GM18868 (cell line): ENCODE measurements around the gene RYR2.

Source experiments
- ATAC-seq: cut with Tn5 transposase; IDR thresholded peaks from one replicate; pipeline ENCODE4 v1.9.1; 2021; ENCODE audit warnings: mild to moderate bottlenecking, moderate library complexity; ENCODE audit not compliant: unreplicated experiment

RYR2 gene

DNA sequence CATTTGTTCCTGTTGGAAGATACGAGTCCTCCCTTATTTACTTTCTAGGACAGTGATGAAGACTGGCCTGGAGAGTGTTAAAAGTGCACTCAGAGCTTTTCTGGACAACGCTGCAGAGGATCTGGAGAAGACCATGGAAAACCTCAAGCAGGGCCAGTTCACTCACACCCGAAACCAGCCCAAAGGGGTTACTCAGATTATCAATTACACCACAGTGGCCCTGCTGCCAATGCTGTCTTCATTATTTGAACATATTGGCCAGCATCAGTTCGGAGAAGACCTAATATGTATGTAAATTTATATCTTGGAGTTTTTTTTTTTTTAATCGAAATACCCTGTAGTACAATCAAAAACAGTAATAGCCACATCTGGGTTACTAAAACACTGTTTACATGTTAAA, 658.2 kb downstream of the RYR2 start:
- no peak for ATAC-seq

GRCh38 chr1:237701534-237701933, 659.5 kb downstream of the RYR2 start:
- ATAC-seq, result no peak

GRCh38 chr1:237702161-237702560, 660.2 kb downstream of the RYR2 start:
- no peak for ATAC-seq

GRCh38 chr1:237705462-237705861, 663.5 kb downstream of the RYR2 start:
- ATAC-seq, result no peak

GRCh38 chr1:237709355-237709754, 667.4 kb downstream of the RYR2 start:
- ATAC-seq, result no peak

DNA sequence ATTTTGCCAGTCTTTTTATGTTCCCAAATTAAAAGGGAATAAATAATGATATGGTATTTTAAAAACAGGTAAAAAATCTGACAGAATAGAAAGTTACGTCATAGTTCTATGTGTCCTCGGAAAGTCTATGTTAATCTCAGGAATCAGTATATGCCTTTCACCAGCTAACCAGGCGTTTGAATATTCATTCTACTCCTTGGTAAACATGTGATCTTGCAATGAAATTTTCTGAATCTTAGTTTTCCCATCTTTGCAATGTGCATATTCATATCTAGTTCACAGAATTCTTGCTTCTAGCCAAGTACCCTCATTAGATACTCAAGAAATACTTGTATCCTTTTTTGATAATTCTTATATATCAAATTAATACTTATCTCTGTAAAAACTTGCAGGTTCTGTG, 669.3 kb downstream of the RYR2 start:
- ATAC-seq, result no peak

DNA sequence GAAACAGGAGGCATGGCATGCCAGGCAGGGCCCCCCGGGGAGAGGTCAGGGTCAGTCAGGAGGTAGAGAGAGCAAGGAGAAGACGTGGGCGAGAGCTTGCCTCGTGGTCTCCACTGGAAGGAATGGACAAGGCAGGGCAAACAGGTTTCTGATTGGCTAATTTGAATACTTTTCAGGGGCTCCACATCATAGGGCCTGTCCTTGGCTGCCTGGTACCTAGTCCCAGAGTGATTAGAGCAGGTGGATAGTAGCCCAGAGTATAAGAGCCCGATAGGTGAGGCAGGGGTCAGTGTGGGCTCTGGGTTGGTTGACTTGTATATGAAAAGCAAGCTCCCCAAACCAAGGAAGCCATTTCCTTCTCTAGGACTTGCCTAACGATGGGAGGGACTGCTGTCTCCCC, 670.1 kb downstream of the RYR2 start:
- no peak for ATAC-seq

- no peak for ATAC-seq
Measured at GRCh38 chr1:237712586-237713157, 670.7 kb downstream of the RYR2 start.

DNA sequence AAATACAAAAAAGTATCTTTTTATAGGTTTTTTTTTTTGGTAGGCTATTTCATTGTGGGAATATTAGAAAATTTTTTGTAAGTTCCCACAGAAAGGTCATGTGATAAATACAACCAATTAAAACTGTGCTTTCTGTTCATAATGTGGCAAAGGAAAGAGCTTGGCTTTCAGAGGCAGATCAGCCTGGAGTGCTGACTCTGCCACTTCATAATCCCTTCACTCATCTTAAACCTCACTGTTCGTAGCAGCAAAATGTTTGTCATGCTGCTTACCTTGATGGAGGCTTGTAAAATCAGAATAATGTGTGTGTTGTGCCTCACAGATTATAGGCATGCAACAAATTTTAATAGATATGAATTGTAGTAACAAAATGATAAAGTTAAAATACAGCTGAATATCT, 671.9 kb downstream of the RYR2 start:
- ATAC-seq, result peak; percentile 48

DNA sequence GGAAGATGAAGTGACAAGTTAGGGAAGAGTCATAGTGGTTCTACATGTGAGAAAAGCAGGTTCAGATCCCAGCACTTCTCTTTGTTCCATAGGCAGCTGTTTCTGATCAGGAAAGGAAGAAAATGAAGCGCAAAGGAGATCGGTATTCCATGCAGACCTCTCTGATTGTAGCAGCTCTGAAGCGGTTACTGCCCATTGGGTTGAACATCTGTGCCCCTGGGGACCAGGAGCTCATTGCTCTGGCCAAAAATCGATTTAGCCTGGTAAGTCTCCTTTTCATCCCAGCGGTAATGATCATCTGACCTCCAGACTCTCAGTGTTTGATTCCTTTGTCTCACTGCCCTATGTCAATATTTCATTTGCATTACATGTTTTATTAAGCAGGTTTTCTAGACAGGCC, 675.1 kb downstream of the RYR2 start:
- no peak for ATAC-seq

DNA sequence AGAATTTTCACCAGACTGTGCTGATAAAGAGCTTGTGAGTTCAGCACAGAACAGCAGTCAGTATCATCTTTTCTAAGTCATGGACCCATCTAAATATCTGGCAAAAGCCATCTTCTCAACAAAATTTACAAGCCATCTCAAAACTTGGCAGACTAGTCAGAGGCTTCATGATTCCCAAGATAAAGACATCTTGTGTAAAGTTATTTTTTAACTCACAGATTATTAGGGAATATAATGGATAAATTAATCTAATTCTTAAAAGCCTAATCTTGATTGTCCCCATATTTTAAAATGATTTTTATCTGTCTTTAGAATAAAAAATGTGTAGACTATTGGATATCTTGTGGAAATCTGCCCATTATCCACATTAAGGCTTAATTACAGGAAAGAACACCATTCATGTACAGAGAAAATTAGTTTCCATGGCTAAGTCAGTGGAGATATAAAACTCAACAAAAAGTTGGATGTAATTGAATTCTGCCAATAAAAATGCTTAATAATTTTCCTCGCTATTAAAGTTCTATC, 688.9 kb downstream of the RYR2 start:
- no peak for ATAC-seq

- ATAC-seq, result no peak
Measured at GRCh38 chr1:237732657-237733056, 690.7 kb downstream of the RYR2 start.

DNA sequence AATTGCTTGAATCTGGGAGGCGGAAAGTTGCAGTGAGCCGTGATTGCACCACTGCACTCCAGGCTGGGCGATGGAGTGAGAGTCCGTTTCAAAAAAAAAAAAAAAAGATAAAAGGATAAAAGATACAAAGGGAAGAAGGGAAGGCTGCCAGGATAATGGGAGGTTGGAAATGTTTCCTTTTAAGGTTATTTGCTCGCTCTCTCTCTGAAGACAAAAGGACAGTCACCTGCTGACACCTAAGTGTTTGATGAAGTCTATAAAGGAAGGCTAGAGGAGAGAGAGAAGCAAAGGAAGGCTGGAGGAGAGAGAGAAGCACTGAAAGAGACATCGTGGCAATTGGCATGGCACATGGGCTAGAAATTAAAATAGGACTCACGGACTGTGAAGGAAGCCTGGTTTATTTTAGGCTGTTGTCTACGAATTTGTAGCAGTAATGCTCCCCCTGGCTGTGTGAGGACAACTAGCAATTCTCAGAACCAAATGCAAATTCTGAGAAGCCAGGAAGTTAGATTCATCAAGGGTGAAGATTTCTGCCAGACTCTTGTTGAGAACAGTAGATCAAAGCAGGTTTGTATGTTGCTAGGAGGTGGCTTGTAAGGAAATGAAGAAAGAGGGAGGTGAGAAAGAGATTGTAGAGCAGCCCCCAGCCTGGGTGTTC, 694.5 kb downstream of the RYR2 start:
- peak; percentile 56 for ATAC-seq

GRCh38 chr1:237737448-237737847, 695.5 kb downstream of the RYR2 start:
- ATAC-seq, result no peak

GRCh38 chr1:237737938-237738610, 696.1 kb downstream of the RYR2 start:
- ATAC-seq, result no peak

DNA sequence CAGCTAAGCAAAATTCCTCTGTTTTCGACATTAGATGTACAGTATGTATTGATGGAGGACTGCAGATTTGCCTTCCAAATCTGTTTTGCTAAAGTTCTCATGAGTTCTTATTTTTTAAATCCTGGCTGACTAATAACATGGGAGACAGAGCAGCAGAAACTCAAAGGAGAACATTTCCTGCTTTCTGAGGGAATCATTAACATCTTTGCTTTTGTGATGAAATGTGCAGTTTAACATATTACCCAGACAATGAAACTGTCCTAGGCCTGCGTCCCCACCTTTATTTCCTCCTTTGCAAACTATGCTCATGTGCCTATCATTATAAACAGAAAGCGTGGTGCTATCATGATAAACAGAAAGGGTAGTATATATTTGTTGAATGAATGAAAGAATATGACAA, 698.9 kb downstream of the RYR2 start:
- no peak for ATAC-seq

DNA sequence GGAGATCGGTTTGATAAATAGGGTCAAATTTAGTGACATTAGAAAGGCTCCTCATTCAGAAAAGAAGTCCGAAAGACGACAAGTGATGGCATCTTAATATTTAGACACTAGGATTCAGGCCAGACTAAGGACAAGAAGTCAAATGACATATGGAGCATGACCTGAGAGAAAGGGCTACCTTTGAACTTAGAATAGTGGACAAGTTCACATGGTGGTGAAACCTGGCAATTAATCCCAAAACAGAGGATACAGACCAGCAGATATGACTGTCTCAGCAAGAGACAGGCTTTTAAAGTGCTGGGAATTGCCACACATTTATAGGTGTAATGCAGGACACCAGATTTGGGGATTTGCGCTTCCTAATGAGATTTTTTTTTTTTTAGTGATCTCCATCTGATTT, 703.6 kb downstream of the RYR2 start:
- no peak for ATAC-seq

DNA sequence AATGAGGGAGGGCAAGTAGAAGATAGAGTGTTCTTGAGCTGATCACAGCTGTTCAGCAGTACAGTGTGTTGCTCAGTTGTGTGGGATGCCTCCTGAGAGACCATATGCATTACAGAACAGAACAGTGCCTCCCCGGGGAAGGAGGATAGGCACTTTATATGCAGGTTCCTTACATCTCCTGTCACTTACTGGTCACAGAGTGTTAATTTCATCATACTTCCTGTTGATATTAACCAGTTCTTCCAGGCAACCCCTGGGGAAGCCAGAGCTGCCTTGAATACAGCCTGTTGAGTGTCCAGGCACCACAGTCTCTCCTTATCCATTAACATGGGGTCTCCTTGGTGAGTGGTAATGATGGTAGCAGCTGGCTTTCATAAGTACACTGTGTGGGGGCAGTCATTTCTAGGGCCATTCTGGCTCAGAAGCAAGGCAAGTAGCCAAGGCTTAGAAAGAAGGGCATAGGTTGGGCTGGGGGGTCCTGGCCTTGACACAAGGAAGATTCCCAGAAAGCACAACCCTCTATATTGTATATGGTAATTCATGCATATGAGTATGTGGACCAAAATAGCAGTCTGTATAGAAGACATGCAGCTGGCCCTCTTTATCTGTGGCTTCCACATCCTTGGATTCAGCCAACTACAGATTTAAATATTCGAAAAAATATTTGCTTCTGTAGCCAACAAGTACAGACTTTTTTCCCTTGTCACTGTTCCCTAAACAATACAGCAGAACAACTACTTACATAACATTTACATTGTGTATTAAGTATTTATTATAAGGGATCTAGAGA, 706.4 kb downstream of the RYR2 start:
- no peak for ATAC-seq

GRCh38 chr1:237749122-237749521, 707.1 kb downstream of the RYR2 start:
- no peak for ATAC-seq

DNA sequence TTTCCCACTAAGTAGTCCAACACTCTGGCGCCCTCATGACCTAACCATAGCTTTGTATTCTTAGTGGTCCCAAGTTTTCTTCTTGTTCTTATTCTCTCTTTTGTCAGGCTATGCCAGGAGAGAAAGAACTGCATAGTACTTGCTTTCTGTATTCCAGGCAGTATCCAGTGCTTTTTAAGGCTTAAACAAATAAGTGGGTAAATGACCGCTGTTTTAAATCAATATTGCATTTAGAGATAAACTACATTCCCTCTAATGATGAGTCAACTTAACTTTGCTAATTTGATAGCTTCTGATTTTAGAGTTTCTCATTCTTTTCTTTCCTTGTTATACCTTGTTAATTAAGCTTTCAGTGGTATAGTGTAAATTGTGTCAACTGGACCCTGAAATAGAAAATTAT, 709.1 kb downstream of the RYR2 start:
- ATAC-seq, result no peak

- ATAC-seq, result no peak
Measured at GRCh38 chr1:237754627-237755026, 712.6 kb downstream of the RYR2 start.
